HEK293 (cell line): ENCODE measurements around the gene IER3IP1.
A peak's percentile ranks its signal among the peaks of the same experiment; 100 is the strongest.

Source experiments
- GFI1B ChIP-seq: fragments of 450-650 bp; formaldehyde crosslinking; IDR thresholded peaks from 2 replicates; pipeline ENCODE4 v1.5.1; 2016; ENCODE audit warnings: missing biosample characterization, missing genetic modification characterization
- RBAK ChIP-seq: fragments of 450-650 bp; formaldehyde crosslinking; IDR thresholded peaks from 2 replicates; pipeline ENCODE4 v1.5.1; 2016; ENCODE audit warnings: missing biosample characterization, missing genetic modification characterization
- SETDB1 ChIP-seq: IDR thresholded peaks from one replicate; pipeline ENCODE4 v1.6.1; 2017; ENCODE audit warnings: mild to moderate bottlenecking, low read length, moderate library complexity, mixed read lengths; ENCODE audit not compliant: insufficient read length
- ZFP3 ChIP-seq: fragments of 450-650 bp; formaldehyde crosslinking; IDR thresholded peaks from 2 replicates; pipeline ENCODE4 v1.5.1; 2016; ENCODE audit warnings: low read depth, missing biosample characterization, missing genetic modification characterization
- ZFP41 ChIP-seq: fragments of 450-650 bp; formaldehyde crosslinking; IDR thresholded peaks from 2 replicates; pipeline ENCODE4 v1.5.1; 2016; ENCODE audit warnings: missing biosample characterization, missing genetic modification characterization, borderline replicate concordance
- ZNF112 ChIP-seq: fragments of 450-650 bp; formaldehyde crosslinking; IDR thresholded peaks from 2 replicates; pipeline ENCODE4 v1.5.0; 2017; ENCODE audit warnings: missing biosample characterization, missing genetic modification characterization
- ZNF146 ChIP-seq: fragments of 450-650 bp; formaldehyde crosslinking; IDR thresholded peaks from 2 replicates; pipeline ENCODE4 v1.5.1; 2016; ENCODE audit warnings: missing biosample characterization, missing genetic modification characterization
- ZNF174 ChIP-seq: fragments of 450-650 bp; formaldehyde crosslinking; IDR thresholded peaks from 2 replicates; pipeline ENCODE4 v1.5.0; 2017; ENCODE audit warnings: missing biosample characterization, mild to moderate bottlenecking, missing genetic modification characterization
- ZNF223 ChIP-seq: fragments of 450-650 bp; formaldehyde crosslinking; IDR thresholded peaks from 2 replicates; pipeline ENCODE4 v1.5.1; 2016; ENCODE audit warnings: missing biosample characterization, missing genetic modification characterization
- ZNF26 ChIP-seq: fragments of 450-650 bp; formaldehyde crosslinking; IDR thresholded peaks from 2 replicates; pipeline ENCODE4 v1.5.1; 2016; ENCODE audit warnings: missing biosample characterization, missing genetic modification characterization
- ZNF324 ChIP-seq: fragments of 450-650 bp; formaldehyde crosslinking; IDR thresholded peaks from 2 replicates; pipeline ENCODE4 v1.5.1; 2016; ENCODE audit warnings: missing biosample characterization, missing genetic modification characterization
- ZNF366 ChIP-seq: fragments of 450-650 bp; formaldehyde crosslinking; conservative IDR thresholded peaks from 2 replicates; pipeline ENCODE4 v1.5.1; 2016; ENCODE audit warnings: missing biosample characterization, missing genetic modification characterization
- ZNF394 ChIP-seq: fragments of 450-650 bp; formaldehyde crosslinking; IDR thresholded peaks from 2 replicates; pipeline ENCODE4 v1.5.1; 2016; ENCODE audit warnings: missing biosample characterization, missing genetic modification characterization, mild to moderate bottlenecking, moderate library complexity, borderline replicate concordance
- ZNF416 ChIP-seq: fragments of 450-650 bp; formaldehyde crosslinking; IDR thresholded peaks from 2 replicates; pipeline ENCODE4 v1.5.1; 2016; ENCODE audit warnings: missing biosample characterization, missing genetic modification characterization
- ZNF549 ChIP-seq: fragments of 450-650 bp; IDR thresholded peaks from 2 replicates; pipeline ENCODE4 v1.5.1; 2018; ENCODE audit warnings: missing biosample characterization, missing genetic modification characterization, mild to moderate bottlenecking, inconsistent platforms, moderate library complexity
- ZNF555 ChIP-seq: fragments of 450-650 bp; formaldehyde crosslinking; conservative IDR thresholded peaks from 2 replicates; pipeline ENCODE4 v1.5.1; 2017; ENCODE audit warnings: missing biosample characterization, mild to moderate bottlenecking, missing genetic modification characterization, inconsistent platforms
- ZNF560 ChIP-seq: fragments of 450-650 bp; formaldehyde crosslinking; IDR thresholded peaks from 2 replicates; pipeline ENCODE4 v1.5.1; 2017; ENCODE audit warnings: missing biosample characterization, missing genetic modification characterization, borderline replicate concordance
- ZNF610 ChIP-seq: fragments of 450-650 bp; formaldehyde crosslinking; IDR thresholded peaks from 2 replicates; pipeline ENCODE4 v1.5.1; 2016; ENCODE audit warnings: missing biosample characterization, missing genetic modification characterization, borderline replicate concordance
- ZNF624 ChIP-seq: fragments of 450-650 bp; formaldehyde crosslinking; IDR thresholded peaks from 2 replicates; pipeline ENCODE4 v1.5.1; 2017; ENCODE audit warnings: missing biosample characterization, missing genetic modification characterization
- ZNF654 ChIP-seq: fragments of 450-650 bp; formaldehyde crosslinking; IDR thresholded peaks from 2 replicates; pipeline ENCODE4 v1.5.1; 2016; ENCODE audit warnings: low read depth, missing biosample characterization, missing genetic modification characterization
- ZNF692 ChIP-seq: fragments of 450-650 bp; formaldehyde crosslinking; IDR thresholded peaks from 2 replicates; pipeline ENCODE4 v1.5.1; 2016; ENCODE audit warnings: missing biosample characterization, missing genetic modification characterization
- ZNF768 ChIP-seq: fragments of 450-650 bp; formaldehyde crosslinking; IDR thresholded peaks from 2 replicates; pipeline ENCODE4 v1.5.1; 2018; ENCODE audit warnings: missing biosample characterization, mild to moderate bottlenecking, missing genetic modification characterization
- ZNF785 ChIP-seq: fragments of 450-650 bp; formaldehyde crosslinking; IDR thresholded peaks from 2 replicates; pipeline ENCODE4 v1.5.1; 2016; ENCODE audit warnings: missing biosample characterization, missing genetic modification characterization
- ZNF792 ChIP-seq: fragments of 450-650 bp; formaldehyde crosslinking; IDR thresholded peaks from 2 replicates; pipeline ENCODE4 v1.5.1; 2016; ENCODE audit warnings: missing biosample characterization, missing genetic modification characterization
- ZNF843 ChIP-seq: fragments of 450-650 bp; formaldehyde crosslinking; IDR thresholded peaks from 2 replicates; pipeline ENCODE4 v1.5.1; 2016; ENCODE audit warnings: missing biosample characterization, missing genetic modification characterization
- ZSCAN23 ChIP-seq: fragments of 450-650 bp; formaldehyde crosslinking; IDR thresholded peaks from 2 replicates; pipeline ENCODE4 v1.5.1; 2016; ENCODE audit warnings: missing biosample characterization, missing genetic modification characterization
- TF ChIP-seq, protein P1 (sequence below): fragments of 450-650 bp; formaldehyde crosslinking; IDR thresholded peaks from 2 replicates; pipeline ENCODE4 v1.5.1; 2016; ENCODE audit warnings: missing biosample characterization, missing genetic modification characterization
- TF ChIP-seq, protein P2 (sequence below): fragments of 450-650 bp; formaldehyde crosslinking; IDR thresholded peaks from 2 replicates; pipeline ENCODE4 v1.5.1; 2016; ENCODE audit warnings: missing biosample characterization, missing genetic modification characterization
- TF ChIP-seq, protein P3 (sequence below): fragments of 450-650 bp; formaldehyde crosslinking; IDR thresholded peaks from 2 replicates; pipeline ENCODE4 v1.5.1; 2016; ENCODE audit warnings: missing biosample characterization, missing genetic modification characterization
- TF ChIP-seq, protein P4 (sequence below): fragments of 450-650 bp; formaldehyde crosslinking; IDR thresholded peaks from 2 replicates; pipeline ENCODE4 v1.5.1; 2017; ENCODE audit warnings: missing biosample characterization, missing genetic modification characterization

IER3IP1 gene

DNA sequence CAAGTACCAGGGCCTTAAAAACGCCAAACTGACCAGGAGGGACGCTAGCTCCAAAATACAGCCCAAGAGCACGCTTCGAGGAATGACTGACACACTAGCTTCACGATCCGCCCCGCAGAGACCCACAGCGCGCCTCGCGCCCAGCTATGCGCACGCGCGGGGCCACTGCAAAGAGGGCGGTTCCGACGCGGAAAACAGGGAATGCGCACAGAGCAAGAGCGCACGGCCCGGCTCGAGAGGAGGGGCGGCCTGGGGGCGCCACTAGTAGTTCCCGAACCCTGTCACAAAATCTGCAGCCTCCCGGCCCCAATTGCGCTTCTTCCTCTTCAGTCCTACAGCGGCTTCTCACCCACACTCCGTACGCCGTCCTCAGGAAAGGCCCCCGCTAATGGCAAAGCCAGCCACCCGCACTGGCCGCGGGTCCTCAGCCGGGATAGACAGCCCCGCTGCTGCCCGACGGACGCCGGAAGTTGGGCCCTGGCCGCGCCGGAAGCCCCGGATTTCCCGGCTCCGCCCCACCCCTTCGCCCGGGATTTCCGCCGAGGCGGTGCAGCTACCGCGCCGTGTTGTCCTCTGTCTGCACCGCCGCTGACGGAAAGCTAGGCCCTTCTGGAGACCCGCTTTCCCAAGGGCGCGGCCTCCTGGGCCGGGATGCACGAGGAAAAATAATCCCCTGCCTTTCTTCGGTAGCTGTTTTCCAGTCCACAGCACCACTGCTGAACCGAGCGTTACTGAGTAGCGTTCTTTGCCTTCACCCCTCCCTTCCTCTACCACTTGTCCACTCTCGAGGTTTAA is 25.9 kb downstream of the IER3IP1 start, which contains the start of gene HDHD2 (continued):
- TF ChIP-seq ZNF792 (tag by site-specific recombination) (no peak), ZNF560 (tag by site-specific recombination) (no peak), GFI1B (no peak), ZNF26 (tag by site-specific recombination) (no peak), ZNF654 (no peak), ZNF843 (tag by site-specific recombination) (peak; percentile 43; the same call in 1 of the 2 replicates), ZNF692 (tag by site-specific recombination) (0 out of 2 replicates have a peak, but pooled peaks have one; percentile 57), ZNF785 (tag by site-specific recombination) (no peak), ZNF624 (tag by site-specific recombination) (no peak), ZSCAN23 (tag by site-specific recombination) (no peak), ZNF324 (tag by site-specific recombination) (peak; percentile 61; the same call in 1 of the 2 replicates), ZNF174 (tag by site-specific recombination) (no peak), ZNF394 (0 out of 2 replicates have a peak, but pooled peaks have one; percentile 18), ZFP3 (tag by site-specific recombination) (no peak; the same call in 1 of the 2 replicates), ZNF223 (no peak), RBAK (tag by site-specific recombination) (no peak), ZFP41 (tag by site-specific recombination) (no peak), ZNF549 (tag by site-specific recombination) (no peak), SETDB1 (no peak), ZNF555 (tag by site-specific recombination) (no peak), ZNF146 (tag by site-specific recombination) (no peak), ZNF416 (tag by site-specific recombination) (no peak), ZNF112 (tag by site-specific recombination) (no peak), ZNF768 (tag by site-specific recombination) (no peak), ZNF366 (no peak; the same call in 1 of the 2 replicates), ZNF610 (tag by site-specific recombination) (no peak)
- TF ChIP-seq, protein P1, sequence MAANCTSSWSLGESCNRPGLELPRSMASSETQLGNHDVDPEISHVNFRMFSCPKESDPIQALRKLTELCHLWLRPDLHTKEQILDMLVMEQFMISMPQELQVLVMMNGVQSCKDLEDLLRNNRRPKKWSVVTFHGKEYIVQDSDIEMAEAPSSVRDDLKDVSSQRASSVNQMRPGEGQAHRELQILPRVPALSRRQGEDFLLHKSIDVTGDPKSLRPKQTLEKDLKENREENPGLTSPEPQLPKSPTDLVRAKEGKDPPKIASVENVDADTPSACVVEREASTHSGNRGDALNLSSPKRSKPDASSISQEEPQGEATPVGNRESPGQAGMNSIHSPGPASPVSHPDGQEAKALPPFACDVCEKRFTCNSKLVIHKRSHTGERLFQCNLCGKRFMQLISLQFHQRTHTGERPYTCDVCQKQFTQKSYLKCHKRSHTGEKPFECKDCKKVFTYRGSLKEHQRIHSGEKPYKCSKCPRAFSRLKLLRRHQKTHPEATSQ (tag by site-specific recombination), result no peak
- TF ChIP-seq, protein P2, sequence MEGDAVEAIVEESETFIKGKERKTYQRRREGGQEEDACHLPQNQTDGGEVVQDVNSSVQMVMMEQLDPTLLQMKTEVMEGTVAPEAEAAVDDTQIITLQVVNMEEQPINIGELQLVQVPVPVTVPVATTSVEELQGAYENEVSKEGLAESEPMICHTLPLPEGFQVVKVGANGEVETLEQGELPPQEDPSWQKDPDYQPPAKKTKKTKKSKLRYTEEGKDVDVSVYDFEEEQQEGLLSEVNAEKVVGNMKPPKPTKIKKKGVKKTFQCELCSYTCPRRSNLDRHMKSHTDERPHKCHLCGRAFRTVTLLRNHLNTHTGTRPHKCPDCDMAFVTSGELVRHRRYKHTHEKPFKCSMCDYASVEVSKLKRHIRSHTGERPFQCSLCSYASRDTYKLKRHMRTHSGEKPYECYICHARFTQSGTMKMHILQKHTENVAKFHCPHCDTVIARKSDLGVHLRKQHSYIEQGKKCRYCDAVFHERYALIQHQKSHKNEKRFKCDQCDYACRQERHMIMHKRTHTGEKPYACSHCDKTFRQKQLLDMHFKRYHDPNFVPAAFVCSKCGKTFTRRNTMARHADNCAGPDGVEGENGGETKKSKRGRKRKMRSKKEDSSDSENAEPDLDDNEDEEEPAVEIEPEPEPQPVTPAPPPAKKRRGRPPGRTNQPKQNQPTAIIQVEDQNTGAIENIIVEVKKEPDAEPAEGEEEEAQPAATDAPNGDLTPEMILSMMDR (tag by site-specific recombination), result peak; percentile 66
- TF ChIP-seq, protein P3, sequence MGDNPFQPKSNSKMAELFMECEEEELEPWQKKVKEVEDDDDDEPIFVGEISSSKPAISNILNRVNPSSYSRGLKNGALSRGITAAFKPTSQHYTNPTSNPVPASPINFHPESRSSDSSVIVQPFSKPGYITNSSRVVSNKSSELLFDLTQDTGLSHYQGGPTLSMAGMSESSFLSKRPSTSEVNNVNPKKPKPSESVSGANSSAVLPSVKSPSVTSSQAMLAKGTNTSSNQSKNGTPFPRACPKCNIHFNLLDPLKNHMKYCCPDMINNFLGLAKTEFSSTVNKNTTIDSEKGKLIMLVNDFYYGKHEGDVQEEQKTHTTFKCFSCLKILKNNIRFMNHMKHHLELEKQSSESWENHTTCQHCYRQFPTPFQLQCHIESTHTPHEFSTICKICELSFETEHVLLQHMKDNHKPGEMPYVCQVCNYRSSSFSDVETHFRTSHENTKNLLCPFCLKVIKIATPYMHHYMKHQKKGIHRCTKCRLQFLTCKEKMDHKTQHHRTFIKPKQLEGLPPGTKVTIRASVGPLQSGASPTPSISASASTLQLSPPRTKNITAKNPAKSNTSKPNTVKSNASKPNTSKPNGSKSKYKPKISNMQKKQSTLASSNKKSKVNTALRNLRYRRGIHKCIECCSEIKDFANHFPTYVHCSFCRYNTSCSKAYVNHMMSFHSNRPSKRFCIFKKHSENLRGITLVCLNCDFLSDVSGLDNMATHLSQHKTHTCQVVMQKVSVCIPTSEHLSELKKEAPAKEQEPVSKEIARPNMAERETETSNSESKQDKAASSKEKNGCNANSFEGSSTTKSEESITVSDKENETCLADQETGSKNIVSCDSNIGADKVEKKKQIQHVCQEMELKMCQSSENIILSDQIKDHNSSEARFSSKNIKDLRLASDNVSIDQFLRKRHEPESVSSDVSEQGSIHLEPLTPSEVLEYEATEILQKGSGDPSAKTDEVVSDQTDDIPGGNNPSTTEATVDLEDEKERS (tag by site-specific recombination), result no peak
- TF ChIP-seq, protein P4, sequence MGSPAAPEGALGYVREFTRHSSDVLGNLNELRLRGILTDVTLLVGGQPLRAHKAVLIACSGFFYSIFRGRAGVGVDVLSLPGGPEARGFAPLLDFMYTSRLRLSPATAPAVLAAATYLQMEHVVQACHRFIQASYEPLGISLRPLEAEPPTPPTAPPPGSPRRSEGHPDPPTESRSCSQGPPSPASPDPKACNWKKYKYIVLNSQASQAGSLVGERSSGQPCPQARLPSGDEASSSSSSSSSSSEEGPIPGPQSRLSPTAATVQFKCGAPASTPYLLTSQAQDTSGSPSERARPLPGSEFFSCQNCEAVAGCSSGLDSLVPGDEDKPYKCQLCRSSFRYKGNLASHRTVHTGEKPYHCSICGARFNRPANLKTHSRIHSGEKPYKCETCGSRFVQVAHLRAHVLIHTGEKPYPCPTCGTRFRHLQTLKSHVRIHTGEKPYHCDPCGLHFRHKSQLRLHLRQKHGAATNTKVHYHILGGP (tag by site-specific recombination), result peak; percentile 68; the same call in 1 of the 2 replicates
